WTC11 (cell line): ENCODE results near the gene GAP43. TPM values are rescaled to one million over a fixed set of nuclear protein-coding genes. Genes with fewer than 3 reads are reported as not detected.

ENCODE experiments used
- ATAC-seq: fragments of 200-7000 bp; cut with Tn5 transposase; 2 replicates; pipeline ENCODE4 v1.10.0; 2021; ENCODE audit warnings: mild to moderate bottlenecking, moderate library complexity
- CTCF ChIA-PET: fragments of 300-600 bp; sonication (Branson Sonifier 250); formaldehyde crosslinking; loops from one replicate; lab custom pipeline; 2021; ENCODE audit warnings: antibody characterized with exemption; lab: Charles Lee
- POLR2A ChIA-PET: fragments of 350-600 bp; sonication (Branson Sonifier 250); formaldehyde crosslinking; loops from one replicate; lab custom pipeline; 2021; ENCODE audit warnings: antibody characterized with exemption; lab: Charles Lee
- DNase-seq: peaks from one replicate; pipeline ENCODE4 v3.0.0; 2021; ENCODE audit warnings: low spot score
- H3K27ac Mint-ChIP-seq: 2 replicates; pipeline ENCODE4 v1.8.0; 2021; ENCODE audit warnings: mixed read lengths
- H3K27me3 Mint-ChIP-seq: 2 replicates; pipeline ENCODE4 v1.8.0; 2021; ENCODE audit warnings: low read depth, mild to moderate bottlenecking, moderate library complexity, mixed read lengths
- H3K36me3 Mint-ChIP-seq: 2 replicates; pipeline ENCODE4 v1.8.0; 2021; ENCODE audit warnings: mixed read lengths
- H3K4me1 Mint-ChIP-seq: 2 replicates; pipeline ENCODE4 v1.8.0; 2022; ENCODE audit warnings: mixed read lengths
- H3K4me3 Mint-ChIP-seq: 2 replicates; pipeline ENCODE4 v1.8.0; 2021; ENCODE audit warnings: mild to moderate bottlenecking, moderate library complexity, mixed read lengths
- H3K9me3 Mint-ChIP-seq: 2 replicates; pipeline ENCODE4 v1.8.0; 2021; ENCODE audit warnings: mixed read lengths
- CBFB ChIP-seq: sonication (generic); formaldehyde crosslinking; IDR thresholded peaks from 2 replicates; pipeline ENCODE4 v1.8.1; 2022; ENCODE audit warnings: mild to moderate bottlenecking, low read depth, missing genetic modification reagents
- ESRRA ChIP-seq: sonication (generic); formaldehyde crosslinking; IDR thresholded peaks from 2 replicates; pipeline ENCODE4 v1.8.1; 2022; ENCODE audit warnings: mild to moderate bottlenecking, missing genetic modification reagents, borderline replicate concordance
- GRHL2 ChIP-seq: fragments of 250-450 bp; sonication (Bioruptor Pico); IDR thresholded peaks from 2 replicates; pipeline ENCODE4 v1.8.0; 2022; ENCODE audit warnings: mild to moderate bottlenecking, moderate library complexity; ENCODE audit not compliant: insufficient replicate concordance, severe bottlenecking
- NR3C1 ChIP-seq: sonication (generic); formaldehyde crosslinking; conservative IDR thresholded peaks from 2 replicates; pipeline ENCODE4 v1.8.1; 2023; ENCODE audit warnings: low read depth, mild to moderate bottlenecking, missing genetic modification reagents
- SMAD4 ChIP-seq: sonication (generic); formaldehyde crosslinking; IDR thresholded peaks from 2 replicates; pipeline ENCODE4 v1.8.0; 2022; ENCODE audit warnings: mild to moderate bottlenecking, missing genetic modification reagents
- ZNF263 ChIP-seq: sonication (generic); formaldehyde crosslinking; IDR thresholded peaks from 2 replicates; pipeline ENCODE4 v1.8.1; 2022; ENCODE audit warnings: low read depth, mild to moderate bottlenecking, moderate library complexity, missing genetic modification reagents
- ZNF317 ChIP-seq: sonication (generic); formaldehyde crosslinking; IDR thresholded peaks from 2 replicates; pipeline ENCODE4 v1.8.1; 2023; ENCODE audit warnings: low read depth, mild to moderate bottlenecking, moderate library complexity, missing genetic modification reagents, borderline replicate concordance
- total RNA-seq: library from RNA; stranded (reverse); gene quantifications from 3 replicates; pipeline ENCODE4 v1.2.3, GENCODE V29; 2021
- TF ChIP-seq, protein P1 (sequence below): fragments of 250-450 bp; sonication (Bioruptor Pico); conservative IDR thresholded peaks from 2 replicates; pipeline ENCODE4 v1.9.0; 2021; ENCODE audit warnings: mild to moderate bottlenecking
- TF ChIP-seq, protein P2 (sequence below): sonication (generic); formaldehyde crosslinking; IDR thresholded peaks from 2 replicates; pipeline ENCODE4 v1.8.0; 2022; ENCODE audit warnings: mild to moderate bottlenecking, missing genetic modification reagents
- TF ChIP-seq, protein P3 (sequence below): sonication (generic); formaldehyde crosslinking; IDR thresholded peaks from 2 replicates; pipeline ENCODE4 v1.8.0; 2022; ENCODE audit warnings: mild to moderate bottlenecking, missing genetic modification reagents
- TF ChIP-seq, protein P4 (sequence below): fragments of 250-450 bp; sonication (Bioruptor Pico); IDR thresholded peaks from 2 replicates; pipeline ENCODE4 v2.1.2; 2022; ENCODE audit warnings: mild to moderate bottlenecking, moderate library complexity
- TF ChIP-seq, protein P5 (sequence below): sonication (generic); formaldehyde crosslinking; conservative IDR thresholded peaks from 2 replicates; pipeline ENCODE4 v1.8.1; 2023; ENCODE audit warnings: mild to moderate bottlenecking, low read depth, missing genetic modification reagents, moderate library complexity
- TF ChIP-seq, protein P6 (sequence below): sonication (generic); formaldehyde crosslinking; IDR thresholded peaks from 2 replicates; pipeline ENCODE4 v1.8.0; 2023; ENCODE audit warnings: mild to moderate bottlenecking, missing genetic modification reagents
- TF ChIP-seq, protein P7 (sequence below): sonication (generic); formaldehyde crosslinking; IDR thresholded peaks from 2 replicates; pipeline ENCODE4 v1.8.1; 2022; ENCODE audit warnings: low read depth, missing genetic modification reagents, borderline replicate concordance
- TF ChIP-seq, protein P8 (sequence below): fragments of 250-450 bp; sonication (Bioruptor Pico); IDR thresholded peaks from 2 replicates; pipeline ENCODE4 v1.9.0; 2021; ENCODE audit warnings: moderate library complexity, mild to moderate bottlenecking, inconsistent platforms, borderline replicate concordance
- TF ChIP-seq, protein P9 (sequence below): sonication (generic); formaldehyde crosslinking; IDR thresholded peaks from 2 replicates; pipeline ENCODE4 v1.8.1; 2022; ENCODE audit warnings: missing genetic modification reagents, borderline replicate concordance

GAP43 gene
- total RNA-seq, 1 experiment from 2014 or later, result 19.9 TPM

DNA sequence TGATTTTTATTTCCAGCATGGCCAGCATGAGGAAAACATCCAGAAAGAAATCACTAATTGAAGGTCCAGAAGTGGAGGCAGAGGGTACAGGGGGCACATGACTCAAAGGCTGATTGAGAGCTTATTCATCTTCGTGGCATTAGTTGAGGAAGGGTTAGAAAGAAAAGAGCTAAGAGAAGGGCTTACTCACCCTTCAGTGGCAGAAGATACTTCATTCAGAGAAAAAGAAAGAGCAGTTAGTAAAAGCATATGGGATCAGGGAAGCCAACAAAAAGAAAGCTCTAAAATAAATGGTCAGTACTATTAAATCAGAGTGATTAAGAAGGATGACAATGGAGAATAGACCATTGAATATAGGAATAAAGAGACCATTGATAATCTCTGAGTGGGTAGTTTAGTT lies 25.2 kb downstream of the GAP43 start (continued):
- TF ChIP-seq, protein P1, sequence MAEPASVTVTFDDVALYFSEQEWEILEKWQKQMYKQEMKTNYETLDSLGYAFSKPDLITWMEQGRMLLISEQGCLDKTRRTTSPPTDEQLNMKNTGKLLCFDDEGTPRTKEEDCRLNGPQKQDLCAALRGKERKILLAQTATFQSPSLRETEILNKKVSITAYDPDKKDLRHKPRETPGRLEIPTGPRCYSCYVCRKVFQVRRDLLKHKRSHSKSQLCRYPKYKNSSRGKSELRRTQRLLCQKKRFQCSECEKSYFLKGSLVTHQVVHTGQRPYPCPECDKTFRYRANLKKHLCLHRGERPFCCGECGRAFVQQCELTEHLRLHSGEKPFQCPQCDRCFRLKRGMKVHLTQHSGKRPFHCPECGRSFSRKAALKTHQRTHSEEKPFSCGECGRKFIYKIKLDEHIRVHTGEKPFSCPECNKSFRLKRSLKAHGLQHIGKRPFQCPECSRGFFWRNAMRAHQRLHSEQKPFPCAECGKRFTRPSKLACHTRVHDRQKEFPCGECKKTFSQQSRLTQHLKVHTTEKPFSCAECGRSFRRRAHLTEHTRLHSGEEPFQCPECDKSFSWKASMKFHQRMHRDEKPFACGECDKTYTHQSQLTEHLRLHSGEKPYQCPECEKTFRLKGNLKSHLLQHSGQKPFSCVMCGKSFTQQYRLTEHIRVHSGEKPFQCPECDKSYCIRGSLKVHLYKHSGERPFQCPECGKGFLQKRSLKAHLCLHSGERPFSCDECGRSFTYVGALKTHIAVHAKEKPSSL (CRISPR knock-in tag), result no peak
- TF ChIP-seq, protein P2, sequence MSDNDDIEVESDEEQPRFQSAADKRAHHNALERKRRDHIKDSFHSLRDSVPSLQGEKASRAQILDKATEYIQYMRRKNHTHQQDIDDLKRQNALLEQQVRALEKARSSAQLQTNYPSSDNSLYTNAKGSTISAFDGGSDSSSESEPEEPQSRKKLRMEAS (CRISPR knock-in tag), result no peak
- TF ChIP-seq, protein P3, sequence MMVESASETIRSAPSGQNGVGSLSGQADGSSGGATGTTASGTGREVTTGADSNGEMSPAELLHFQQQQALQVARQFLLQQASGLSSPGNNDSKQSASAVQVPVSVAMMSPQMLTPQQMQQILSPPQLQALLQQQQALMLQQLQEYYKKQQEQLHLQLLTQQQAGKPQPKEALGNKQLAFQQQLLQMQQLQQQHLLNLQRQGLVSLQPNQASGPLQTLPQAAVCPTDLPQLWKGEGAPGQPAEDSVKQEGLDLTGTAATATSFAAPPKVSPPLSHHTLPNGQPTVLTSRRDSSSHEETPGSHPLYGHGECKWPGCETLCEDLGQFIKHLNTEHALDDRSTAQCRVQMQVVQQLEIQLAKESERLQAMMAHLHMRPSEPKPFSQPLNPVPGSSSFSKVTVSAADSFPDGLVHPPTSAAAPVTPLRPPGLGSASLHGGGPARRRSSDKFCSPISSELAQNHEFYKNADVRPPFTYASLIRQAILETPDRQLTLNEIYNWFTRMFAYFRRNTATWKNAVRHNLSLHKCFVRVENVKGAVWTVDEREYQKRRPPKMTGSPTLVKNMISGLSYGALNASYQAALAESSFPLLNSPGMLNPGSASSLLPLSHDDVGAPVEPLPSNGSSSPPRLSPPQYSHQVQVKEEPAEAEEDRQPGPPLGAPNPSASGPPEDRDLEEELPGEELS (CRISPR knock-in tag), result no peak
- TF ChIP-seq, protein P4, sequence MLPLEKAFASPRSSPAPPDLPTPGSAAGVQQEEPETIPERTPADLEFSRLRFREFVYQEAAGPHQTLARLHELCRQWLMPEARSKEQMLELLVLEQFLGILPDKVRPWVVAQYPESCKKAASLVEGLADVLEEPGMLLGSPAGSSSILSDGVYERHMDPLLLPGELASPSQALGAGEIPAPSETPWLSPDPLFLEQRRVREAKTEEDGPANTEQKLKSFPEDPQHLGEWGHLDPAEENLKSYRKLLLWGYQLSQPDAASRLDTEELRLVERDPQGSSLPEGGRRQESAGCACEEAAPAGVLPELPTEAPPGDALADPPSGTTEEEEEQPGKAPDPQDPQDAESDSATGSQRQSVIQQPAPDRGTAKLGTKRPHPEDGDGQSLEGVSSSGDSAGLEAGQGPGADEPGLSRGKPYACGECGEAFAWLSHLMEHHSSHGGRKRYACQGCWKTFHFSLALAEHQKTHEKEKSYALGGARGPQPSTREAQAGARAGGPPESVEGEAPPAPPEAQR (CRISPR knock-in tag), result no peak
- TF ChIP-seq GRHL2 (CRISPR knock-in tag), result no peak
- TF ChIP-seq ZNF317 (CRISPR knock-in tag), result no peak
- TF ChIP-seq SMAD4, result no peak
- TF ChIP-seq, protein P5, sequence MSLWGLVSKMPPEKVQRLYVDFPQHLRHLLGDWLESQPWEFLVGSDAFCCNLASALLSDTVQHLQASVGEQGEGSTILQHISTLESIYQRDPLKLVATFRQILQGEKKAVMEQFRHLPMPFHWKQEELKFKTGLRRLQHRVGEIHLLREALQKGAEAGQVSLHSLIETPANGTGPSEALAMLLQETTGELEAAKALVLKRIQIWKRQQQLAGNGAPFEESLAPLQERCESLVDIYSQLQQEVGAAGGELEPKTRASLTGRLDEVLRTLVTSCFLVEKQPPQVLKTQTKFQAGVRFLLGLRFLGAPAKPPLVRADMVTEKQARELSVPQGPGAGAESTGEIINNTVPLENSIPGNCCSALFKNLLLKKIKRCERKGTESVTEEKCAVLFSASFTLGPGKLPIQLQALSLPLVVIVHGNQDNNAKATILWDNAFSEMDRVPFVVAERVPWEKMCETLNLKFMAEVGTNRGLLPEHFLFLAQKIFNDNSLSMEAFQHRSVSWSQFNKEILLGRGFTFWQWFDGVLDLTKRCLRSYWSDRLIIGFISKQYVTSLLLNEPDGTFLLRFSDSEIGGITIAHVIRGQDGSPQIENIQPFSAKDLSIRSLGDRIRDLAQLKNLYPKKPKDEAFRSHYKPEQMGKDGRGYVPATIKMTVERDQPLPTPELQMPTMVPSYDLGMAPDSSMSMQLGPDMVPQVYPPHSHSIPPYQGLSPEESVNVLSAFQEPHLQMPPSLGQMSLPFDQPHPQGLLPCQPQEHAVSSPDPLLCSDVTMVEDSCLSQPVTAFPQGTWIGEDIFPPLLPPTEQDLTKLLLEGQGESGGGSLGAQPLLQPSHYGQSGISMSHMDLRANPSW, result no peak
- TF ChIP-seq NR3C1 (CRISPR knock-in tag), result no peak

DNA sequence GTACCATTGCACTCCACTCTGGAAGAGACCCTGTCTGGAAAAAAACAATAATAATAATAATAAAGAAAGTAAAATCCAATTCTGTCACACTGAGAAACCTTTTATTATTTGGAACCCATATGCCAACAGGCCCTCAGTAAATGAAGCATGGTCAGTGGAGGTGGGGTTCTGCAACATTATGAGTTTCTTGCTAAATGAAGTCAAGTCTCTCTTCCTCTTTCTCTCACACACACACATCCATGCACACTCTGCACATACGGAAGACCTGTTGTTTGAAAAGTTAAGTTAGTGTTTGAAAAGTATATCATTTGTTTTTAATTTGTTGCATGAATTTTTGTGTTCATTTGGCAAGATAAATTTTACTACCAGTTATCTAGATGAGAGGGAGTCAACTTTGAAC lies 27.8 kb downstream of the GAP43 start:
- no peak overlapping the region for H3K27ac Mint-ChIP-seq
- no peaks in the 10 kb centered on the region for H3K36me3 Mint-ChIP-seq
- H3K4me3 Mint-ChIP-seq, result no peak overlapping the region
- ChIA-PET POLR2A (no interaction called here), CTCF (no interaction called here)
- DNase-seq, result no peak
- no peaks in the 10 kb centered on the region for H3K27me3 Mint-ChIP-seq
- no peaks in the 10 kb centered on the region for H3K9me3 Mint-ChIP-seq
- ATAC-seq, result no peak
- H3K4me1 Mint-ChIP-seq, result peaks cover 6% of the 10 kb centered on the region
- TF ChIP-seq ESRRA (CRISPR knock-in tag), result no peak
- TF ChIP-seq, protein P6, sequence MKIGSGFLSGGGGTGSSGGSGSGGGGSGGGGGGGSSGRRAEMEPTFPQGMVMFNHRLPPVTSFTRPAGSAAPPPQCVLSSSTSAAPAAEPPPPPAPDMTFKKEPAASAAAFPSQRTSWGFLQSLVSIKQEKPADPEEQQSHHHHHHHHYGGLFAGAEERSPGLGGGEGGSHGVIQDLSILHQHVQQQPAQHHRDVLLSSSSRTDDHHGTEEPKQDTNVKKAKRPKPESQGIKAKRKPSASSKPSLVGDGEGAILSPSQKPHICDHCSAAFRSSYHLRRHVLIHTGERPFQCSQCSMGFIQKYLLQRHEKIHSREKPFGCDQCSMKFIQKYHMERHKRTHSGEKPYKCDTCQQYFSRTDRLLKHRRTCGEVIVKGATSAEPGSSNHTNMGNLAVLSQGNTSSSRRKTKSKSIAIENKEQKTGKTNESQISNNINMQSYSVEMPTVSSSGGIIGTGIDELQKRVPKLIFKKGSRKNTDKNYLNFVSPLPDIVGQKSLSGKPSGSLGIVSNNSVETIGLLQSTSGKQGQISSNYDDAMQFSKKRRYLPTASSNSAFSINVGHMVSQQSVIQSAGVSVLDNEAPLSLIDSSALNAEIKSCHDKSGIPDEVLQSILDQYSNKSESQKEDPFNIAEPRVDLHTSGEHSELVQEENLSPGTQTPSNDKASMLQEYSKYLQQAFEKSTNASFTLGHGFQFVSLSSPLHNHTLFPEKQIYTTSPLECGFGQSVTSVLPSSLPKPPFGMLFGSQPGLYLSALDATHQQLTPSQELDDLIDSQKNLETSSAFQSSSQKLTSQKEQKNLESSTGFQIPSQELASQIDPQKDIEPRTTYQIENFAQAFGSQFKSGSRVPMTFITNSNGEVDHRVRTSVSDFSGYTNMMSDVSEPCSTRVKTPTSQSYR (CRISPR knock-in tag), result no peak
- TF ChIP-seq, protein P7, sequence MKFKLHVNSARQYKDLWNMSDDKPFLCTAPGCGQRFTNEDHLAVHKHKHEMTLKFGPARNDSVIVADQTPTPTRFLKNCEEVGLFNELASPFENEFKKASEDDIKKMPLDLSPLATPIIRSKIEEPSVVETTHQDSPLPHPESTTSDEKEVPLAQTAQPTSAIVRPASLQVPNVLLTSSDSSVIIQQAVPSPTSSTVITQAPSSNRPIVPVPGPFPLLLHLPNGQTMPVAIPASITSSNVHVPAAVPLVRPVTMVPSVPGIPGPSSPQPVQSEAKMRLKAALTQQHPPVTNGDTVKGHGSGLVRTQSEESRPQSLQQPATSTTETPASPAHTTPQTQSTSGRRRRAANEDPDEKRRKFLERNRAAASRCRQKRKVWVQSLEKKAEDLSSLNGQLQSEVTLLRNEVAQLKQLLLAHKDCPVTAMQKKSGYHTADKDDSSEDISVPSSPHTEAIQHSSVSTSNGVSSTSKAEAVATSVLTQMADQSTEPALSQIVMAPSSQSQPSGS (CRISPR knock-in tag), result no peak
- TF ChIP-seq, protein P5, result no peak
- no peak for TF ChIP-seq ZNF263 (CRISPR knock-in tag)
- TF ChIP-seq, protein P8, sequence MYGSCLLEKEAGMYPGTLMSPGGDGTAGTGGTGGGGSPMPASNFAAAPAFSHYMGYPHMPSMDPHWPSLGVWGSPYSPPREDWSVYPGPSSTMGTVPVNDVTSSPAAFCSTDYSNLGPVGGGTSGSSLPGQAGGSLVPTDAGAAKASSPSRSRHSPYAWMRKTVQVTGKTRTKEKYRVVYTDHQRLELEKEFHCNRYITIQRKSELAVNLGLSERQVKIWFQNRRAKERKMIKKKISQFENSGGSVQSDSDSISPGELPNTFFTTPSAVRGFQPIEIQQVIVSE (CRISPR knock-in tag), result no peak
- no peak for TF ChIP-seq GRHL2 (CRISPR knock-in tag)
- TF ChIP-seq CBFB, result no peak
- TF ChIP-seq, protein P9, sequence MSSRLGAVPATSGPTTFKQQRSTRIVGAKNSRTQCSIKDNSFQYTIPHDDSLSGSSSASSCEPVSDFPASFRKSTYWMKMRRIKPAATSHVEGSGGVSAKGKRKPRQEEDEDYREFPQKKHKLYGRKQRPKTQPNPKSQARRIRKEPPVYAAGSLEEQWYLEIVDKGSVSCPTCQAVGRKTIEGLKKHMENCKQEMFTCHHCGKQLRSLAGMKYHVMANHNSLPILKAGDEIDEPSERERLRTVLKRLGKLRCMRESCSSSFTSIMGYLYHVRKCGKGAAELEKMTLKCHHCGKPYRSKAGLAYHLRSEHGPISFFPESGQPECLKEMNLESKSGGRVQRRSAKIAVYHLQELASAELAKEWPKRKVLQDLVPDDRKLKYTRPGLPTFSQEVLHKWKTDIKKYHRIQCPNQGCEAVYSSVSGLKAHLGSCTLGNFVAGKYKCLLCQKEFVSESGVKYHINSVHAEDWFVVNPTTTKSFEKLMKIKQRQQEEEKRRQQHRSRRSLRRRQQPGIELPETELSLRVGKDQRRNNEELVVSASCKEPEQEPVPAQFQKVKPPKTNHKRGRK (CRISPR knock-in tag), result no peak
